GM04503 (cell line): ENCODE results near the gene GRAP2.

Experiments used
- DNase-seq: peaks from one replicate; pipeline ENCODE4 v3.0.0-alpha.2; 2012; ENCODE audit warnings: low read depth

Gene GRAP2

GRCh38 chr22:40015358-40015976 is 114.6 kb downstream of the GRAP2 start:
- DNase-seq, result no peak

- DNase-seq, result no peak
Observed at GRCh38 chr22:40018051-40018450, 117.2 kb downstream of the GRAP2 start.

- DNase-seq, result no peak
Observed at GRCh38 chr22:40019100-40019499, 118.2 kb downstream of the GRAP2 start.

GRCh38 chr22:40020956-40021355 is 120.1 kb downstream of the GRAP2 start:
- no peak for DNase-seq

- no peak for DNase-seq
Observed at GRCh38 chr22:40021401-40022000, 120.6 kb downstream of the GRAP2 start.

- no peak for DNase-seq
Observed at GRCh38 chr22:40022536-40023240, 121.8 kb downstream of the GRAP2 start.
